RWPE2 (cell line): ENCODE data around the gene CCDC185.
"Not testable (repeated sequence)": the region's sequence is repeated elsewhere in the genome, so short reads cannot be mapped to it uniquely, and the experiment has no call there.

Source experiments
- ATAC-seq: fragments of 200-7000 bp; cut with Tn5 transposase; 3 replicates; pipeline ENCODE4 v1.9.1; 2021; ENCODE audit warnings: low read depth
- DNase-seq: peaks from one replicate; pipeline ENCODE4 v3.0.0-alpha.2; 2020; ENCODE audit warnings: low spot score
- H3K27ac ChIP-seq: fragments of 450-650 bp; 2 replicates; pipeline ENCODE4 v1.5.1; 2017; ENCODE audit warnings: mild to moderate bottlenecking; ENCODE audit not compliant: poor library complexity, severe bottlenecking
- H3K27me3 ChIP-seq: fragments of 250-450 bp; sonication (Bioruptor Pico); 2 replicates; pipeline ENCODE4 v1.5.1; 2021; ENCODE audit warnings: mild to moderate bottlenecking, moderate library complexity; ENCODE audit not compliant: insufficient read depth, poor library complexity, severe bottlenecking
- H3K36me3 ChIP-seq: fragments of 250-450 bp; sonication (Bioruptor Pico); 2 replicates; pipeline ENCODE4 v1.5.1; 2020; ENCODE audit warnings: low read depth, mild to moderate bottlenecking, moderate library complexity
- H3K4me1 ChIP-seq: fragments of 250-450 bp; sonication (Bioruptor Pico); 2 replicates; pipeline ENCODE4 v1.5.1; 2021; ENCODE audit warnings: mild to moderate bottlenecking, moderate library complexity; ENCODE audit not compliant: insufficient read depth, poor library complexity, severe bottlenecking
- H3K4me3 ChIP-seq: fragments of 250-450 bp; sonication (Bioruptor Pico); 2 replicates; pipeline ENCODE4 v1.5.1; 2021; ENCODE audit warnings: mild to moderate bottlenecking, moderate library complexity; ENCODE audit not compliant: severe bottlenecking
- H3K9me3 ChIP-seq: fragments of 250-450 bp; sonication (Bioruptor Pico); 2 replicates; pipeline ENCODE4 v1.5.1; 2021; ENCODE audit warnings: mild to moderate bottlenecking, moderate library complexity; ENCODE audit not compliant: severe bottlenecking
- CTCF ChIP-seq: fragments of 450-650 bp; IDR thresholded peaks from one replicate; pipeline ENCODE4 v1.5.1; 2017; ENCODE audit warnings: mild to moderate bottlenecking, moderate library complexity; ENCODE audit not compliant: poor library complexity, severe bottlenecking

The CCDC185 gene

GRCh38 chr1:223386013-223386412, 7.2 kb upstream of the CCDC185 start:
- no peaks in the 10 kb centered on the region for H3K4me1 ChIP-seq
- H3K27ac ChIP-seq, result no peak overlapping the region
- no peak for DNase-seq
- H3K36me3 ChIP-seq, result no peaks in the 10 kb centered on the region
- no peak overlapping the region for H3K4me3 ChIP-seq
- ATAC-seq, result no peak
- TF ChIP-seq CTCF, result no peak
- H3K9me3 ChIP-seq, result no peaks in the 10 kb centered on the region
- no peaks in the 10 kb centered on the region for H3K27me3 ChIP-seq

- DNase-seq (no peak), ATAC-seq (no peak)
- H3K27me3 ChIP-seq, result peaks cover 13% of the 10 kb centered on the region
- no peak overlapping the region for H3K4me3 ChIP-seq
- H3K4me1 ChIP-seq, result no peaks in the 10 kb centered on the region
- H3K27ac ChIP-seq, result no peak overlapping the region
- H3K9me3 ChIP-seq, result no peaks in the 10 kb centered on the region
- H3K36me3 ChIP-seq, result no peaks in the 10 kb centered on the region
- TF ChIP-seq CTCF, result no peak
These were observed 2.6 kb upstream of the CCDC185 start for GRCh38 chr1:223390618-223391017.

GRCh38 chr1:223394242-223394641, 1.0 kb downstream of the CCDC185 start:
- TF ChIP-seq CTCF, result no peak
- no peak for ATAC-seq
- Histone ChIP-seq H3K27me3 (peaks cover 13% of the 10 kb centered on the region), H3K4me1 (no peaks in the 10 kb centered on the region), H3K36me3 (no peaks in the 10 kb centered on the region), H3K27ac (no peak overlapping the region), H3K4me3 (no peak overlapping the region), H3K9me3 (no peaks in the 10 kb centered on the region)
- no peak for DNase-seq

GRCh38 chr1:223394706-223395105, 1.5 kb downstream of the CCDC185 start:
- H3K27ac ChIP-seq, result no peak overlapping the region
- DNase-seq (no peak), ATAC-seq (no peak)
- TF ChIP-seq CTCF, result no peak
- H3K4me3 ChIP-seq, result no peak overlapping the region
- H3K27me3 ChIP-seq, result peaks cover 13% of the 10 kb centered on the region
- H3K9me3 ChIP-seq, result no peaks in the 10 kb centered on the region
- no peaks in the 10 kb centered on the region for H3K36me3 ChIP-seq
- H3K4me1 ChIP-seq, result no peaks in the 10 kb centered on the region

- not testable (repeated sequence) for H3K36me3 ChIP-seq, H3K27ac ChIP-seq, H3K4me3 ChIP-seq, H3K4me1 ChIP-seq, H3K9me3 ChIP-seq, DNase-seq, ATAC-seq, H3K27me3 ChIP-seq
These were observed 6.2 kb downstream of the CCDC185 start for GRCh38 chr1:223399393-223399792.
